NCI-H1048 (cell line): ENCODE measurements around the gene SLF2.

Source experiments
- DNase-seq: peaks from one replicate; lab custom pipeline; 2025; lab: John Stamatoyannopoulos, UW

SLF2 gene

GRCh38 chr10:100912605-100913469 is at the start of gene SLF2:
SLF2 (plus strand) TSS chr10:100912963; CDS start chr10:100913111, 148 bp downstream.
- DNase-seq = peak; percentile 97

- DNase-seq = no peak
Observed at GRCh38 chr10:100863433-100863832, 49.3 kb upstream of the SLF2 start.

- no peak for DNase-seq
Observed at GRCh38 chr10:100864036-100864885, 48.5 kb upstream of the SLF2 start.

- no peak for DNase-seq
Observed at GRCh38 chr10:100864978-100865377, 47.8 kb upstream of the SLF2 start.

- DNase-seq = no peak
Observed at GRCh38 chr10:100866010-100866409, 46.8 kb upstream of the SLF2 start.

GRCh38 chr10:100866575-100867098 is 46.1 kb upstream of the SLF2 start:
- no peak for DNase-seq

GRCh38 chr10:100867261-100867963 is 45.4 kb upstream of the SLF2 start:
- DNase-seq = no peak

- DNase-seq = no peak
Observed at GRCh38 chr10:100868382-100868781, 44.4 kb upstream of the SLF2 start.

- no peak for DNase-seq
Observed at GRCh38 chr10:100869399-100869798, 43.4 kb upstream of the SLF2 start.

- DNase-seq = no peak
Observed at GRCh38 chr10:100872034-100872791, 40.5 kb upstream of the SLF2 start.

- no peak for DNase-seq
Observed at GRCh38 chr10:100873146-100873826, 39.5 kb upstream of the SLF2 start.

- DNase-seq = no peak
Observed at GRCh38 chr10:100873827-100874326, 38.9 kb upstream of the SLF2 start.

GRCh38 chr10:100874702-100875483 is 37.9 kb upstream of the SLF2 start:
- DNase-seq = no peak

GRCh38 chr10:100875484-100876166 is 37.1 kb upstream of the SLF2 start:
- no peak for DNase-seq

- no peak for DNase-seq
Observed at GRCh38 chr10:100876585-100877460, 35.9 kb upstream of the SLF2 start.

GRCh38 chr10:100877461-100877850 is 35.3 kb upstream of the SLF2 start:
- no peak for DNase-seq

- DNase-seq = peak; percentile 27
Observed at GRCh38 chr10:100878291-100878910, 34.4 kb upstream of the SLF2 start.
